Measurements from ENCODE around the gene MKRN3.
A peak's percentile ranks its signal among the peaks of the same experiment; 100 is the strongest.

Gene MKRN3

DNA sequence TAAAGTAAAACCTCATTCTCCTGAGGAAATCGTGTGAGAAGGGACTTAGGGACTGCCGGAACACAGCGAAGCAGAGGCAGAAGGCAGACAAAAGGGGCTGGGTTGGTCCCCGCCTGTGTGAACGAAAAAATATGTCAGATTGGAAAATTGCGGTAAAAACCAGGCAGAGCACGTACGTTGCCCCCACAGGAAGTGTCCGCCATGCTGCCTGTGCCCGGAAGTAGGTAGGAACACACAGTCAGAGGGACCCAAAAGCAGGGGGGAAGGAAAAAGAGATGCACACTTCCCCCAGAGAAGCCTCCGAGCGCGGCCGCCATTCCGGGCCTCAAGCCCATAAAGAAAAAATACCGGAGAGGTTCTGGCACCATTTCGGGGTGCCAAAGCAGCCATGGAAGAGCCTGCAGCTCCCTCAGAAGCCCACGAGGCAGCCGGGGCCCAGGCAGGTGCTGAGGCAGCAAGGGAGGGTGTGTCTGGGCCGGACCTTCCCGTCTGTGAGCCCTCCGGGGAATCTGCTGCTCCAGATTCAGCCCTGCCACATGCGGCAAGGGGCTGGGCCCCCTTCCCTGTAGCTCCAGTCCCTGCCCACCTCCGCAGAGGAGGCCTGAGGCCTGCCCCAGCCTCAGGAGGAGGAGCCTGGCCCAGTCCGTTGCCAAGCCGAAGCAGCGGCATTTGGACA is at the start of gene MKRN3:
Gene MKRN3, plus strand, starts transcription at position 280 of the 676 bp plus-strand sequence. Its CDS starts 109 bp downstream, at position 389.
- peak in 1 of 3 donors; percentile 13 for DNase-seq (ENCODE audit: low read depth in 3 of 3, low spot score in 1 of 3)

DNA sequence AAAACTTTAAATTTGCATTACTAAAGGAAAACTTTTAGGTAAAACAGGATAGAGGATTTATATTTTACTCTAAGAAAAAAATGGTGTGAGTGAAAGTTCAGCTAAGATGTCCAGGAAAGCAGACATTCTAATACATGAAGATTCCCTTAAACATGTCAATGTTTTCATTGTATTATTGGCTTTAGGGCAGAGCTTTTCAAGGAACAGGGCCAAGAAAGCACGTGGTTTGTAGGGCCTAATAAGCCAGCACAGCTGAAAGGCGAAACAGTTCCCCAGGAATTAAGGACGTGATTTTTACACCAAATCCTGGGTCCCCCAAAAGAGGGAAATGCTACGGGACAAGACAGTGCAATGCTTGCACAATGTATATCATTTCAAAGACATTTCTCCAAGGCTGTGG is 48.6 kb upstream of the MKRN3 start:
- no peak for DNase-seq (ENCODE audit: low read depth in 3 of 3, low spot score in 1 of 3)

DNA sequence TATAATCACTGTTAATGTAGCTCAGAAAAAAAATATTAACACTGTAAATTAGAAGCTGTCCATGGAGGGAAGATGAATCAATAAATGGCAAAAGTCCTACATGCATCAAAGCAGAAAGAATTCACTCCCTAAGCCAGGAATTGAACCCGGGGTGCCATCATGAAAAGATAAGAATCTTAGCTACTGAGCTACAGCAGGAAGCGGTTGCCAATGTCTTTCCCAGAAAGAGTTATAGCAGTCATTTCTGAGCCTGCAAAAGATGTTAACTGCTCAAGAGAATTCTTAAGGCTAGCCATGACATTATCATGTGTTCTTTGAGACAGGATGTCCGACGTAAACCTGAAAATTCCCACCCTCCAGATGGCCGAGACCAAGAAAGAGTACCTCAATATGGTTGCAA is 47.4 kb upstream of the MKRN3 start:
- no peak for DNase-seq (ENCODE audit: low read depth in 3 of 3, low spot score in 1 of 3)

DNA sequence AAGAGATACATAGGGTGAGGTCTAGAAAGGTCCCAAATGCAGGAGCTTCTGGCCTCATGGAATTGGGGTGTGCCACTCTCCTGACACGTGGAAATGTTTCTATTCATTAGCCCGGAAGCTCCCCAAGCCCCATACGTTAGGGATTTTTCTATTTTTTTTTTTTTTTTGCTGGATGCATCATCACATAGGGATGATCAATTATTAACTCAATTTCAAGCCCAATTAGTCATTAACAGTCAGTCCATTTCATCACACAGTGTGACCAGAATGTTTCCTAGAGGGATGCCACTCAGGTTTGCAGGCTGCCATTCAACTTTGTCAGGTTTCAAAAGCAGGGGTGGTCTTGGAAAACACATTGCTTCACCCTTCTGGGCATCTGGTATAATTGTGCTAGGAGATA is 40.7 kb upstream of the MKRN3 start:
- no peak for DNase-seq (ENCODE audit: low read depth in 3 of 3, low spot score in 1 of 3)

DNA sequence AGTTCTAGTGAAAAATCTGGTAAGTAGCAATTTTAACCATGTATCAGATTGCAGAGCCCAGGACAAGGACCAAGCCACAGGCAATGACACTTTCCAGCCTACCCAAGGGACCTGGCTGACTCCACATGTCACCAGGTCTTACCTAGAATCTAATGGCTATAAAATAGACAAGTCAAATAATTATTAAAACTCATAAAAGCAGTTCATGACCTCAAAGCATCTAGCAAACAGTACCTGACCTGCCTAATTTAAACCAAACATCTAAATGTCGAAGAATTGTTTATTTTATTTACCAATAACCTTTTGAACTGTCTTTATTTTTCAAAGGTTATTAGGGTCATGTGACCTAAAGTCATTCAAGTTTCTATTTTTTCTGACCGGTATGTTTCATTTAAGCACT is 35.6 kb upstream of the MKRN3 start:
- DNase-seq (ENCODE audit: low read depth in 3 of 3, low spot score in 1 of 3) = no peak

DNA sequence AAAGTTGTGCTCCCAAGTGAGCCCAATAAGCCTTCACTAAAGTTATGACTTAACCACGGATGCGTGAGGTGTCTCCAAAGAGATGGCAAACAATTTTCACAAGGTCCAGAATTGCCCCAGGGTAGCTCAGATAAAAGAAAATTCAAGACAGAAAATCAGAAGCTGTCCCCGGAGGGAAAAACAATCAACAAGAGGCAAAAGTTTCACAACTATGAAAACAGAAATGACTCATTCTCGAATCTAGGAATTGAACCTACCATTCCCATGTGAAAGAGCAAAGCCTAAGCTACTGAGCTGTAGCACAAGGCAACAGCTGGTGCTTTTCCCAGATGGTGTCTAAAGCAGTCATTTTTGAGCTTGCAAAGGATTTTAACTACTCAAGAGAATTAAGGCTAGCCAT is 33.5 kb upstream of the MKRN3 start:
- DNase-seq (ENCODE audit: low read depth in 3 of 3, low spot score in 1 of 3) = no peak

DNA sequence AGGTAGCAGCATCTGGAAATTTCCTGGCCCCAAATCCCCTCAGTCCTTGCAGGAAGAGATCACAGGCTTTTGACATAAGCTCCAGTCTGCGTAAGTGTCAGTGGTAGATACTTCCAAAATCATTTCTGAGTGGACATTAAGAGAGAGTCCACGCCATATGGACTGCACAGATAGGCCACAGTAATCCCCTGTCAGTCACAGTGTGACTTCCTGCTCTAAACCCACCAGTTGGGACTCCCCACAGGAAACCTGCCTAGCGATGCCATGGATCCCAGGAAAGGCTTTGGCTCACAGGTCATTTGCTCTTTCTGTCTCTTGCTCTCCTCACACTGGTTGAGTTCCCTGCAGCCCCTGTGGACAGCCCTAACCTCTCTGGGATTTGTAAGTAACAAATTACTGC is 28.8 kb upstream of the MKRN3 start:
- no peak for DNase-seq (ENCODE audit: low read depth in 3 of 3, low spot score in 1 of 3)

DNA sequence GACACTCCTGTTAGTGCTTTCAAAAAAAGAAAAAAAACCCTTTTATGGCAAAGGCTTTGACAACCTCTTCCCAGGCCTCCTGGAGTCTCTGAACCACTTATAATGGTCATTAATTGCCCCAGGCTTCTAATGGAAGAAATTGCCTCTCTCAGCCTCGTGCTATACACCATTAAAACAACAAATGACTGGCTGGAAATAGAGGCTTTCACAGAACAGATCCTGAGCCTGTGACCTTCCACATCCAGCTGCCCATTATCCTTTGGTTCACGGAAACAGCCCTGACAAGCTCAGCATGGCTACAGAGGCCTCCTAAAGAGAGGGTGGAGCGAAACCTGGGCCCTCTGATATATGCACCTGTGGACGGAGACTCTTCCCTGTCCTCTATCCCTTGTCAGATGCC is 26.8 kb upstream of the MKRN3 start:
- no peak for DNase-seq (ENCODE audit: low read depth in 3 of 3, low spot score in 1 of 3)

DNA sequence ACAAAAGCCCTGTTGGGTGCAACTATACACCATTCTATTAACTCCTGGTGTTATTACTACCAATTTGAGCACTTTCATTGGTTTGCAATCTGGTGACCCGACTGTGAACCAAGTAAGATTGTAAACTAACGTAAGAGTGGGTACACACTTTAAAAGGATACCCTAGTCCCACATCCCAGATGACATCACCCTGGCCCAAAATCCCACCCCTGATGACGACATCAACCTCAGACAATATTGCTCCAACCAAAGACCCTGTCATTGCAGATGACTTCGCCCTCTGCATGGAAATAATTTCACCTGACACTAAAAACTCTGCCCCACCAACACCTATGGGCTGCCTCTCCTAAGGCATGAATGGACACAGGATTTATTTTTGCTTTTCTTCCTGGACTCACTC is 25.6 kb upstream of the MKRN3 start:
- DNase-seq (ENCODE audit: low read depth in 3 of 3, low spot score in 1 of 3) = no peak

DNA sequence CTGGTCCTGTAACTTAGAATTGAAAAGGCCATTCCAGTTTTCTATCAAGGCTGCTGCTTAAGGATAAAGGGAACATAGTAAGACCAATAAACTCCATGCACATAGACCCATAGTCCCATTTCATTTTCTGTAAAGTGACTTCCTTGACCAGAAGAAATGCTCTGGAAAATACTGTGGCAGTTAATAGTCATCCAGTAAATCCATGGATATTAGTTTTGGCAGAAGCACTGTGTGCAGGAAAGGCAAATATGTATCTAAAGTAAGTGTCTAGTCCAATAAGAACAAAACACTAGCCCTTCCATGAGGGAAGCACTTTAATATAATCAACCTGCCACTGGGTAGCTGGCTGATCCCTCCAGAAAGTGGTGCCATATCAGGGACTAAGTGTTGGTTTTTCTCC is 19.3 kb upstream of the MKRN3 start:
- no peak for DNase-seq (ENCODE audit: low read depth in 3 of 3, low spot score in 1 of 3)

DNA sequence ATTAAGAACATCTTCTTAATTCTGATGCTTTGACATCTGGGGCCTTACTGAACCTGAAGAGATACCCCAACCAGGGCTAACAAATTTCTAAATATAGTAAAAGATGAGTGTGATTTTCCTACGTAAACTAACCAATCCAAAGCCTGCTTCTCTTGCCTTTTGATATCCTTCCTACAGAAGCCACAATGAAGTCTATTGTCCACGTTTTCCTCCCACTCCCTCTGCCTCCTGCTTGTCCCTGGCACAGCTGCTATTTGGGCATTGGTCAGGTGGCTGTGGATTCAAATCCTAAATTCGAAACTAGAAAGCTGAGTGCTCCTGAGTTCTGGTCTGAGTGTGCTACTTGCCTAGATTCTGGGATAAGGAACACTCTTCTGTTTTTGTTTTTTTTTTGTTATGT is 17.4 kb upstream of the MKRN3 start:
- DNase-seq (ENCODE audit: low read depth in 3 of 3, low spot score in 1 of 3) = no peak

DNA sequence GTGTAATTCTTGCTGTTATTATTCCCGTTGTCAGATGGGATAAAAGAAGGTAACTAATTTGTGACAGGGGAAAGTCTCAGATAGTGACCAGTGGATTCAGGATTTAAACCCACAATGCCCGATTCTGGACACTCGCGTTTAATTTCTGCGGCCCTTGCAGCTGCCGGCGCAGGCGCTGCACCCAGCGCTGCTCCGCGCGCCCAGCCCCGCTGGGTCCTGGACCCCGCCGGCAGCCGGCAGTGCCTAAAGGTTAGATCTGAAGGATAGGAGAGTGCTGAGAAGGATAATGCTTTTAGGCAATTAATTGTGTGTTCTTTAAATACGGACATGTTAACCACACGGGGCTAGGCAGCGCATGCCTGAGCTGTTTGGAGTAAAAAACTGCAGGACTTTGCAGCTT is 3.6 kb upstream of the MKRN3 start:
- DNase-seq (ENCODE audit: low read depth in 3 of 3, low spot score in 1 of 3) = no peak

DNA sequence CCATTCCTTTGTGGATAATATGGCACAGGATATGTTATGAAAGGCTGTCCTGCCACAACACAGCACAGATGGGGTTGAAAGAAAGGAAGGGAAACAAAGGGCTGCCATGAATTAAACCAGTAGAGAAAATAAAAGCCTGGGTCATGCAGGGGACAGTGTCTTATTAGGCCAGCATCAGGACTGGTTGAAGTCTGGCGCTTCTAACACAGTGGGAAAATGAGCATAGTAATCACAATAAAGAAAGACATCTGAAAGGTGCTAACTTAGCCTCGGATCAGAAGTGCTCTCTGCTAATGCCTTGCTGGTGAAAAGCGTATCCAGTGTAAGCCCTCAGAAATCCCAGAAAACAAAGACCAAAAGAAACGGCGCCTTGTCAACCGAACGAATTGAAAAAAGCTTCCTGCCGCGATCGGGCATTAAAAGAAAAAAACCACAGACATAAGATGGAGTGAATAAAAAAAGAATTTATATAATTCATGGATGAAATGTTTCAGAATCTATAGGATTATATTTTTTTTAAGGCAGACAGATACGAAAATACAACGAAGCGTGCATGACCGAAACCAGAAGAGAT is 566 bp upstream of the MKRN3 start:
- no peak for DNase-seq (ENCODE audit: low read depth in 3 of 3, low spot score in 1 of 3)

DNA sequence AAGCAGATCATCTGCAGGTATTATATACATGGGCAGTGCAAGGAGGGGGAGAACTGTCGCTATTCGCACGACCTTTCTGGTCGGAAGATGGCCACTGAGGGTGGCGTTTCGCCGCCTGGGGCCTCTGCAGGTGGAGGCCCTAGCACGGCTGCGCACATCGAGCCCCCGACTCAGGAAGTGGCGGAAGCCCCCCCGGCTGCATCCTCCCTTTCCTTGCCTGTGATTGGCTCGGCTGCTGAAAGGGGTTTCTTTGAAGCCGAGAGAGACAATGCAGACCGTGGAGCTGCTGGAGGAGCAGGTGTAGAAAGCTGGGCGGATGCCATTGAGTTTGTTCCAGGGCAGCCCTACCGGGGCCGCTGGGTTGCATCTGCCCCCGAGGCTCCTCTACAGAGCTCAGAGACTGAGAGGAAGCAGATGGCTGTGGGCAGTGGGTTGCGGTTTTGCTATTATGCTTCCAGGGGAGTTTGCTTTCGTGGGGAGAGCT is 639 bp downstream of the MKRN3 start:
- no peak for DNase-seq (ENCODE audit: low read depth in 3 of 3, low spot score in 1 of 3)

DNA sequence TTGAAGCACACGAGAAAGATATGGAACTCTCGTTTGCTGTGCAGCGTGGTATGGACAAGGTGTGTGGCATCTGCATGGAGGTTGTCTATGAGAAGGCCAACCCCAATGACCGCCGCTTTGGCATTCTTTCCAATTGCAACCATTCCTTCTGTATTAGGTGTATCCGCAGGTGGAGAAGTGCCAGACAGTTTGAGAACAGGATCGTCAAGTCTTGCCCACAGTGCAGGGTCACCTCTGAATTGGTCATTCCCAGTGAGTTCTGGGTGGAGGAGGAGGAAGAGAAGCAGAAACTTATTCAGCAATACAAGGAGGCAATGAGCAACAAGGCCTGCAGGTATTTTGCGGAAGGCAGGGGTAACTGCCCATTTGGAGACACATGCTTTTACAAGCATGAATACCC is 1.2 kb downstream of the MKRN3 start:
- DNase-seq (ENCODE audit: low read depth in 3 of 3, low spot score in 1 of 3) = no peak

DNA sequence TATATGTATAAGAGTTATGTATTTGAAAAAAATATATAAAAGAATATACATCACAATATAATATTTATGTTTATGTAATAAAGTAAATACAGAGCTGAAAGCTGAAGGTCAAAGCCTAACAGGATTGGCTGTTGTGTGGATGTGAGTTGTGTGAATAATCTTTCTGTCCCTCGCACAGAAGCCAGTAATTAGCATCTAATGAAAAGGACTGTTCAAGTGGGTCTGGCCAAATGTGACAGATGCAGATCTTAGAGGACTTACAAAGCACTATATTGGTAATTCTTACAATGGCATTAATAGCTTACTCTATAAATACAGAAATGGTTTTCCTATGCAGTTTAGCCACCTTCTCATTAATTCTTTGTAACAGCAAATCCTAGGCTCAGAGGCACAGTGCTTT is 2.4 kb downstream of the MKRN3 start:
- DNase-seq (ENCODE audit: low read depth in 3 of 3, low spot score in 1 of 3) = no peak

DNA sequence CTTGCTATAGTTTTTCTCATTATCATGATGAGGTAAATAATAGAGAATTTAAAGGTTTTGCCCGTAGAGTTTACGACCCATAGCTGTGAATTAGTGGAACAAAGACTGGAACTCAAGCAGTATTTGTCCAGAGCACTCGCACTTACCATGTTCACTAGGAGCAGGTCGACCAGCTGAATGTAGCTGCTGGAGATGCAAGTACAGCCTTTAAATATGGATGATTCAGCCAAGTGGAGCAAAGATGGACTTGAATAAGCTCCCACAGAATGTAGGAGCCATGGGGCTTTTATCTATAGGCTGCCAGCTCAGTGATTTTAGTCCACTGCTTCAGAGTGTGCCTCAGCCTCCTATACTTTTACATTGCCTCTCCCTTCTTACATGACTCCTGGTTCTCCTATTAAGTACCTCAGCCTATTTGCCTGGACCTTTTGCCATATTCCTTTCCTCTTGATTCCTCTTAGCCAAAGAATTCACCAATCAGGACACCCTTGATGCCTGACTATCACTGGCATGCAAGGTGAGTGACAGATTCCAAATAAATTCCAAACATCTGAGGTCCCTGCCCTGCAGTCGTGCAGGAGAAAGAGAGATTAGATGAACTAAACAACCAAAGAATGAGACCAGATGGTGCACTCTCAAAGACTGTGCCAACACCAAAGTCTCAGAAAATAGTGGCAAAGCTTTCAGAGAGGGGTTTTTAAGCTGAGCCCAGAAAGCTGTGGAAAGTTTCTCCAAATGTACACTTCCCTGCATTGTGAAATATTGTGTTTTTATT is 3.9 kb downstream of the MKRN3 start:
- DNase-seq (ENCODE audit: low read depth in 3 of 3, low spot score in 1 of 3) = no peak

DNA sequence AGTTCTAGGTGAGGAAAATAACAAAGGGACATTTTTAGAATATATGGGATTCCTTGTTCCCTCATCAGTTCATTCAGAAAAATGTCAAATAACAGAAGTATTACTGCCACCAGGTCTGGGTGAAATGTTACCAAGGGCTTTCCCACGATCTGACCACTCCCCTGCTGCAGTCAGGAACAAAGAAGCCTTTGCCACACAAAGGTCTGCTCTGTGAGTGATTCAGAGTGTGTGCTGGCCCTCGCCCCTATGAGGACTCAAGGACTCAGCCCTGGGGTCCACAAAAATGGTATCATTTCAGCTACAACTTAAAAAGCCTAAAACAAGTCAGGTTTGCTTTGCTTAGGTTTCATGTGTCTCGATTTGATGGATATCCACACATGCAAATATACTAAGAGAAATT is 5.0 kb downstream of the MKRN3 start:
- no peak for DNase-seq (ENCODE audit: low read depth in 3 of 3, low spot score in 1 of 3)

DNA sequence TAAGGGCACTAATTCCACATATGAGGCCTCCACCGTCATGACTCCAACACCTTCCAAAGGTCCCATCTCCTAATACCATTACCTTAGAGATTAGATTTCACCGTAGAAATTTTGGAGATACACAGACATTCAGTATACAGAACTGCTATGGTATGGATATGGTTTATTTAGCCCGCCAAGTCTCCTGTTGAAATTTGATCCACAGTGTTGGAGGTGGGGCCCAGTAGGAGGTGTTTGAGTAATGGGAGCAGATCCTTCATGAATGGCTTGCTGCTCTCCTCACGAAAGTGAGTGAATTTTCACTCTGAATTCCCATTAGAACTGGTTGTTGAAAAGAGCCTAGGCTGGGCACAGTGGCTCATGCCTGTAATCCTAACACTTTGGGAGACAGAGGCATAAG is 7.4 kb downstream of the MKRN3 start:
- DNase-seq (ENCODE audit: low read depth in 3 of 3, low spot score in 1 of 3) = no peak

DNA sequence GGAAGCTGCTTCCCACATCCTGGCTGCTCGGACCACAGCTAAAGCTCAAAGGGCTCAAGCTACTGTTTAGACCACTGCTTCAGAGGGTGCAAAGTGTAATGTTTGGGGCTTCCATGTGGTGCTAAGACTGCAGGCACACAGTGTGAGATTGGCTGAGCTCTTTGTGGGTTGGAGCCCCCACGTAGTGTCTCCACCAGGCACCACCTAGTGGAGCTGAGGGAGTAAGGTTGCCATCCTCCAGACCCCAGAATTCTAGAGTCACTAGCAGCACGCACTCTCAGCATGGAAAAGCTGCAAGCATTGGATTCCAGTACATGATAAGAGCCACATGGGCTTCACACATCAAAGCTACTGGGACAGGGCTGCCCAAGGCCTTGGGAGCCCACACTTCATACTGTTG is 9.3 kb downstream of the MKRN3 start:
- no peak for DNase-seq (ENCODE audit: low read depth in 3 of 3, low spot score in 1 of 3)

DNA sequence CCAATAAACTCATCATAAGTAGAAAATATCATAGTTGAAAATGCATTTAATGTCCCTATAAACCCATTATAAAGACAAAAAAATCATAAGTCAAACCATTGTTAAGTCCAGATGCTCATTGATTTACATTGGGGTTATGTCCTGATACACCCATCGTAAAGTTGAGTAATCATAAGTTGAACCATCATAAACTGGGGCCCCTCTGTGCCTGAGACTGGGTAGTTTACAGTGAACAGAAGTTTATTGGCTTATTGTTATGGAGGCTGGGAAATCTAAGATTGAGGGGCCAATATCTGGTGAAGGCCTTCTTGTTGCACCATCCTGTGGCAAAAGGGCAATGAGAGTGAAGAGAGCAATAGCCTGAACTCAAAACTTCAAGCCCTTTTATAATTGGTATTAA is 10.6 kb downstream of the MKRN3 start:
- DNase-seq (ENCODE audit: low read depth in 3 of 3, low spot score in 1 of 3) = no peak

DNA sequence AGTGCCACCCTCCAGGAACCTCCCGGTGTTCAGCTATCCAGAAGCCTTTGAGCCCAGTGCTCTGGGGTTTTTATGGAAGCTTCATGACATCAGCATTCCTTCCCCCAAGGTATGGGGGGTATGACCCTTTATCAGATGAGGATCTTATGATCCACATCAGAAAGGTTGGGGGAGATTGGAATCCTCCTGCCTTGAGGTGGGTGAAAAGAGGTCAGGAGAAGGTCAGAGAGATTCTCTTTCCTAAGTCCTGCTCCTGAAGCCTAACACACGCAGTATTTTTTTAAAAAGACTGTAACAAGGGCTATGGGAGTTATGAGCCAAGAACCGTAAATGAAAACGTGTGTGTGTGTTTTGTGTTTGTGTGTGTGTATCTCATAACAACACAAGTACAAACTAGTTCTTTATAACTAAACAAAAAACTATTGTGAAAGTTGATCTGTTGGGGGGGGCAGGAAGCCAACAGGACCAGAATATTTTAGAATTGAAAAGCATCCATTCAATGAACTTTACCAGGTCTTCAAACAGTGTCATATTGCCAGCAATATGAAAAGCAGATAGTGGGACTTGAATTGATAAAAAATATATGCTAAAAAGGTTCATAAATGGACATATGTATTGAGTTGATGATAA is 13.2 kb downstream of the MKRN3 start:
- DNase-seq (ENCODE audit: low read depth in 3 of 3, low spot score in 1 of 3) = no peak

Data from stimulated activated CD4-positive, alpha-beta T cell treated with anti-CD3 and anti-CD28 coated beads, TNF-alpha, amount 100 ng/mL, for 1 hour (primary cell).